A549 treated with dexamethasone at 1 μM for 4 hours (cell line): ENCODE measurements around the gene SPTLC2. TPM values are rescaled to one million over a fixed set of nuclear protein-coding genes. Genes with fewer than 3 reads are reported as not detected.

Experiments used
- total RNA-seq: library from RNA; stranded (reverse); fragments of 200-300 nt; extraction: Qiagen RNA extraction; gene quantifications from 5 replicates; pipeline ENCODE4 v1.2.3, GENCODE V29; 2022

SPTLC2 gene
- 27.3 to 40.1 TPM (median 34.8 TPM) in 5 replicates for total RNA-seq

GRCh38 chr14:77616454-77617229 lies at the start of gene SPTLC2:
TSS of gene SPTLC2 (minus strand) at chr14:77616637. CDS start at chr14:77616579, 58 bp downstream.

GRCh38 chr14:77498120-77498979 lies 118.1 kb downstream of the SPTLC2 start, which contains the start of gene ISM2:
TSS of gene ISM2 (minus strand) at chr14:77498816. CDS start at chr14:77498793, 23 bp downstream.

GRCh38 chr14:77457522-77458248 lies 158.8 kb downstream of the SPTLC2 start, which contains the start of the genes AHSA1 and VIPAS39:
TSS of gene AHSA1 (plus strand) at chr14:77458093. CDS start at chr14:77458190, 97 bp downstream.
TSS of gene VIPAS39 (minus strand) at chr14:77457601. CDS start at chr14:77454102, 3,499 bp downstream.

Other genes starting within 250 kb of the SPTLC2 start
- 5.3 to 8.5 TPM (median 7.8 TPM) in 5 replicates for gene TMED8, start 239.5 kb downstream of the SPTLC2 start, total RNA-seq
- 1.7 to 2.6 TPM (median 2.2 TPM) in 5 replicates for gene SAMD15, start 239.3 kb downstream of the SPTLC2 start, total RNA-seq
- gene NOXRED1, start 193.1 kb downstream of the SPTLC2 start, total RNA-seq: 0.05 to 0.06 TPM (median 0.05 TPM) in 3 of 5 replicates, not detected in the others
- 12.5 to 16.1 TPM (median 15.0 TPM) in 5 replicates for gene VIPAS39, start 159.0 kb downstream of the SPTLC2 start, total RNA-seq
- gene AHSA1, start 158.5 kb downstream of the SPTLC2 start, total RNA-seq: 222 to 307 TPM (median 261 TPM) in 5 replicates
- 0.34 to 0.43 TPM (median 0.39 TPM) in 5 replicates for gene ISM2, start 117.8 kb downstream of the SPTLC2 start, total RNA-seq
- 14.8 to 16.8 TPM (median 15.8 TPM) in 5 replicates for gene ALKBH1, start 91.4 kb upstream of the SPTLC2 start, total RNA-seq
- gene SLIRP, start 91.5 kb upstream of the SPTLC2 start, total RNA-seq: 316 to 483 TPM (median 351 TPM) in 5 replicates
- gene SNW1, start 144.5 kb upstream of the SPTLC2 start, total RNA-seq: 68.4 to 92.2 TPM (median 83.4 TPM) in 5 replicates
- gene ADCK1, start 183.5 kb upstream of the SPTLC2 start, total RNA-seq: 4.4 to 6.5 TPM (median 5.6 TPM) in 5 replicates